HepG2 (cell line): ENCODE data around the gene MAPK10. TPM values are rescaled to one million over a fixed set of nuclear protein-coding genes. Genes with fewer than 3 reads are reported as not detected.

ENCODE experiments used
- ATAC-seq: fragments of 200-7000 bp; cut with Tn5 transposase; 3 replicates; pipeline ENCODE4 v1.9.1; 2020; ENCODE audit warnings: mild to moderate bottlenecking, moderate library complexity
- BruUV-seq: library from RNA; stranded (reverse); fragments of 400-500 nt; replicated peaks from 2 replicates; lab custom pipeline; 2021; lab: Mats Ljungman, UMichigan
- CTCF ChIA-PET: fragments of 300-600 bp; formaldehyde crosslinking; extraction: SDS; loops from one replicate; lab custom pipeline; 2021; ENCODE audit warnings: low total read pairs, inconsistent platforms, low intra/inter-chr PET ratio; lab: Yijun Ruan, JAX
- POLR2A ChIA-PET: fragments of 350-600 bp; sonication (Branson Sonifier 250); formaldehyde crosslinking; loops from one replicate; lab custom pipeline; 2020; ENCODE audit warnings: antibody characterized with exemption, inconsistent platforms; lab: Yijun Ruan, JAX
- DNase-seq: peaks from one replicate; pipeline ENCODE4 v3.0.0-alpha.2; 2015; ENCODE audit warnings: low spot score
- FAIRE-seq: peaks from 3 replicates; lab custom pipeline; 2011; peaks lifted over from hg19 to GRCh38; lab: Jason Lieb, UNC
- H2AFZ ChIP-seq: one replicate; pipeline ENCODE4 v1.6.1; 2011; ENCODE audit warnings: low read length, inconsistent platforms
- H3K27ac ChIP-seq: fragments of 300-600 bp; 3 replicates; pipeline ENCODE4 v1.8.0; 2011; ENCODE audit warnings: mixed run types, mild to moderate bottlenecking, mixed read lengths, low read length, inconsistent platforms; ENCODE audit not compliant: insufficient read depth; ENCODE audit errors: extremely low read length
- H3K27me3 ChIP-seq, 2 experiments: fragments of 200-600 bp in 1 of 2; 2 replicates in 1 of 2; 3 replicates in 1 of 2; pipeline versions ENCODE4 v1.6.0 to v1.8.0; 2011; ENCODE audit warnings: low read length in 2 of 2, mild to moderate bottlenecking in 2 of 2, moderate library complexity in 2 of 2, inconsistent platforms in 1 of 2; ENCODE audit not compliant: insufficient read depth in 2 of 2, control insufficient read depth in 1 of 2
- H3K36me3 ChIP-seq, 2 experiments: fragments of 200-600 bp in 1 of 2; replicated peaks in 1 of 2; 2 replicates in 1 of 2; 3 replicates in 1 of 2; pipeline versions ENCODE4 v1.5.1 to v1.8.0; 2011; ENCODE audit warnings: low read length in 2 of 2, inconsistent platforms in 1 of 2; ENCODE audit not compliant: insufficient read depth in 2 of 2, control insufficient read depth in 1 of 2
- H3K4me1 ChIP-seq: 2 replicates; pipeline ENCODE4 v1.5.1; 2012; ENCODE audit warnings: low read length, inconsistent platforms; ENCODE audit not compliant: insufficient read depth
- H3K4me2 ChIP-seq: 2 replicates; pipeline ENCODE4 v1.6.0; 2011; ENCODE audit warnings: low read depth, low read length, inconsistent platforms
- H3K4me3 ChIP-seq, 3 experiments: fragments of 200-600 bp in 1 of 3; sonication (generic), shearing (Covaris generic) in 1 of 3; replicated peaks in 1 of 3; 2 replicates each; pipeline ENCODE4 v1.5.1; 2011 to 2016; ENCODE audit warnings: low read length in 3 of 3, inconsistent platforms in 2 of 3, low read depth in 2 of 3, mild to moderate bottlenecking in 2 of 3, control low read depth in 1 of 3, mixed read lengths in 1 of 3; ENCODE audit not compliant: insufficient read depth in 1 of 3
- H3K79me2 ChIP-seq: one replicate; pipeline ENCODE4 v1.6.1; 2011; ENCODE audit warnings: low read length, inconsistent platforms; ENCODE audit not compliant: insufficient read depth
- H3K9ac ChIP-seq: 2 replicates; pipeline ENCODE4 v1.6.0; 2011; ENCODE audit warnings: mild to moderate bottlenecking, low read depth, low read length, inconsistent platforms; ENCODE audit not compliant: insufficient read depth
- H3K9me3 ChIP-seq: 2 replicates; pipeline ENCODE4 v1.5.1; 2012; ENCODE audit warnings: mild to moderate bottlenecking, low read length
- H4K20me1 ChIP-seq: 2 replicates; pipeline ENCODE4 v1.6.0; 2011; ENCODE audit warnings: inconsistent platforms, mild to moderate bottlenecking, low read length, moderate library complexity; ENCODE audit not compliant: insufficient read depth
- AGO1 ChIP-seq: fragments of 200-400 bp; formaldehyde crosslinking; IDR thresholded peaks from 2 replicates; pipeline ENCODE4 v1.6.1; 2017; ENCODE audit warnings: mild to moderate bottlenecking, low read depth, low read length, moderate library complexity; ENCODE audit not compliant: poor library complexity, severe bottlenecking
- AHDC1 ChIP-seq: sonication (generic); formaldehyde crosslinking; IDR thresholded peaks from 2 replicates; pipeline ENCODE4 v1.5.1; 2020; ENCODE audit warnings: mild to moderate bottlenecking, missing genetic modification reagents, borderline replicate concordance
- EP300 ChIP-seq, 3 experiments: sonication (generic) in 1 of 3; formaldehyde crosslinking in 1 of 3; IDR thresholded peaks; 2 replicates each; pipeline versions ENCODE4 v1.5.1 to v1.6.1; 2011 to 2020; ENCODE audit warnings: low read depth in 2 of 3, low read length in 2 of 3, borderline replicate concordance in 1 of 3, improper control_type of control experiment in 1 of 3, mild to moderate bottlenecking in 1 of 3, missing genetic modification reagents in 1 of 3, moderate library complexity in 1 of 3
- HNF4G ChIP-seq, 2 experiments: sonication (generic) in 1 of 2; formaldehyde crosslinking in 1 of 2; IDR thresholded peaks; 2 replicates each; pipeline versions ENCODE4 v1.4.0 to v1.6.1; 2011 to 2020; ENCODE audit warnings: borderline replicate concordance in 2 of 2, low read depth in 2 of 2, mild to moderate bottlenecking in 2 of 2, low read length in 1 of 2, missing genetic modification reagents in 1 of 2, moderate library complexity in 1 of 2
- JUNB ChIP-seq: sonication (generic); formaldehyde crosslinking; IDR thresholded peaks from 2 replicates; pipeline ENCODE4 v1.8.0; 2022; ENCODE audit warnings: missing genetic modification reagents, mild to moderate bottlenecking, borderline replicate concordance
- MIXL1 ChIP-seq: IDR thresholded peaks from 2 replicates; pipeline ENCODE4 v1.6.1; 2016
- MNT ChIP-seq: fragments of 450-650 bp; IDR thresholded peaks from 2 replicates; pipeline ENCODE4 v1.6.1; 2016
- SAFB2 ChIP-seq: sonication (generic); formaldehyde crosslinking; IDR thresholded peaks from 2 replicates; pipeline ENCODE4 v1.5.1; 2020; ENCODE audit warnings: missing genetic modification reagents, low read depth, mild to moderate bottlenecking, borderline replicate concordance
- SATB2 ChIP-seq: sonication (generic); formaldehyde crosslinking; IDR thresholded peaks from 2 replicates; pipeline ENCODE4 v1.5.0; 2020; ENCODE audit warnings: missing genetic modification reagents
- ZNF792 ChIP-seq: IDR thresholded peaks from 2 replicates; pipeline ENCODE4 v1.6.1; 2016
- WGBS: methylation state at CpG from one replicate; pipeline ENCODE4 v1.1.6; 2017; ENCODE audit warnings: low lambda C conversion rate; 5-methylcytosine and 5-hydroxymethylcytosine counted together
- in situ Hi-C: cut with HindIII; loops from 2 replicates; pipeline ENCODE4 v1.10.0; 2017; ENCODE audit warnings: low pct_unique_long_range_greater_than_20kb; ENCODE audit not compliant: extremely low pct_ligation_motif_present
- intact Hi-C: fragments of 100-400 bp; cut with micrococcal nuclease; formaldehyde crosslinking; loops from one replicate; pipeline ENCODE4 v1.10.0; 2022; ENCODE audit not compliant: unreplicated experiment
- polyA plus RNA-seq, 8 experiments: library from polyadenylated mRNA; depleted of rRNA in 3 of 8; stranded (reverse) in 7 of 8; unstranded in 1 of 8; fragments of >200 nt; fragmentation: Illumina TruSeq in 4 of 8; extraction: Trizol in 4 of 8; gene quantifications; 2 replicates each; pipeline versions ENCODE4 v1.2.1 to v1.2.3, GENCODE V29; 2011 to 2016; ENCODE audit warnings: low read depth in 4 of 8, missing spikeins in 1 of 8, mixed read lengths in 1 of 8; ENCODE audit not compliant: insufficient read depth in 1 of 8
- total RNA-seq, 5 experiments: library from RNA; depleted of rRNA; stranded (reverse); fragments of >200 nt; fragmentation: Illumina TruSeq; extraction: Trizol; gene quantifications; 2 replicates each; pipeline ENCODE4 v1.2.3, GENCODE V29; 2016; ENCODE audit warnings: low read depth in 1 of 5

MAPK10 gene
- total and polyA plus RNA-seq, 2 of the 13 experiments (the other 11 are each of a cell fraction or from before 2014, with no cell fraction given), result not detected

DNA sequence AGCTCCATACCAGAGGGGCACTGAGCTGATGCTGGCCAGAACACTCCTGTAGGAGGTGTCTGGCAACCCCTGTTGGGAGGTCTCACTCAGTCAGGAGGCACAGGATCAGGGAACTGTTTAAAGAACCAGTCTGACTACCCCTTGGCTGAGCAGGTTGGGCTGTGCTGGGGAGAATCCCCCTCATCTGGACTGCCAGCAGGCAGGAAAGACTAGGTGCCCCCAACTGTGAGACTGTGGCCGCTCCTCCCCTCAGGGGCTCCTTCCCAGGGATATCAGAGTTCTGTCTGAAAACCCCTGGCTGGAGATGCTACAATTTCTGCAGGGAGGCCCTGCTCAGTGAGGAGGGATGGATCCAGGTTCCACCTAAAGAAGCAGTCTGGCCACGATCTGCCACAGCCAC lies 245.3 kb downstream of the MAPK10 start:
- Histone ChIP-seq H3K9me3 (no peaks in the 10 kb centered on the region), H3K4me2 (no peak overlapping the region), H3K27me3 (no peaks in the 10 kb centered on the region), H3K27ac (no peak overlapping the region), H3K79me2 (no peaks in the 10 kb centered on the region), H2AFZ (no peak overlapping the region), H3K9ac (no peak overlapping the region), H3K4me3 (no peak overlapping the region), H3K4me1 (no peaks in the 10 kb centered on the region), H3K36me3 (no peaks in the 10 kb centered on the region), H4K20me1 (no peaks in the 10 kb centered on the region)
- TF ChIP-seq JUNB (CRISPR knock-in tag) (no peak), SAFB2 (CRISPR knock-in tag) (no peak), SATB2 (CRISPR knock-in tag) (no peak)
- POLR2A ChIA-PET, result no interaction called here
- no CpG with 5 or more reads among the region's 2 CpGs for WGBS
- DNase-seq, result no peak
- BruUV-seq, result no TSS peak
- ATAC-seq, result no peak
- CTCF ChIA-PET, result no interaction called here
- intact Hi-C loops, result no loop called here
- FAIRE-seq, result no peak
- in situ Hi-C loops, result no loop called here

DNA sequence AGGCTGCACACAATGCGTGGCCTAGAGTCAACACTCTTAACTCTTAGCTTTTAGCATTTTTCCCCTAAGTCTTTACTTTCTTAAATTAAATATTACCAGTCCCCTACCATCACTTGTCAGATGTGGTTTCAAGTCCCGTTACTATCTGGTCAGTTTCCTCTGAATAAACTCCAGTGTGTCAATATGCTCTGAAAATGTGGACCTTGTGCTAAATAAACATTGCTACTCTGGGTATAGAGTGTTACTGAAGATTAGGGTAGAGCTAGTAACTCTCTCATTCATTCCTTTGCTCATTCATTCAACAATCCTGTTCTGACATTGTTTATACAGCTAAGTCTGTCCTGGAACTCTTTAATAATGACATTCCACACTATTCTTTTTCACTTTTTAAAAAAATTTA lies 251.0 kb downstream of the MAPK10 start:
- no peak overlapping the region for H3K27ac ChIP-seq
- peak; percentile 100 for ATAC-seq
- H3K36me3 ChIP-seq, result no peaks in the 10 kb centered on the region
- no peak overlapping the region for H3K9ac ChIP-seq
- POLR2A ChIA-PET, result no interaction called here
- CTCF ChIA-PET, result no interaction called here
- BruUV-seq, result no TSS peak
- H3K4me2 ChIP-seq, result no peak overlapping the region
- no peak overlapping the region for H2AFZ ChIP-seq
- intact Hi-C loops (no loop called here), in situ Hi-C loops (no loop called here)
- peak; percentile 4 for FAIRE-seq
- H3K27me3 ChIP-seq, result no peaks in the 10 kb centered on the region; a peak in 1 of 5 replicates
- 0% methylated on average over 2 of the region's 2 CpGs for WGBS
- H3K4me1 ChIP-seq, result peaks cover 15% of the 10 kb centered on the region
- H3K9me3 ChIP-seq, result no peaks in the 10 kb centered on the region
- H3K79me2 ChIP-seq, result no peaks in the 10 kb centered on the region
- H4K20me1 ChIP-seq, result no peaks in the 10 kb centered on the region
- DNase-seq, result peak; percentile 65
- H3K4me3 ChIP-seq, result no peak overlapping the region
- 0 out of 2 replicates have a peak, but pooled peaks have one; percentile 27 for TF ChIP-seq MIXL1 (CRISPR knock-in tag)
- TF ChIP-seq HNF4G (IDR thresholded peaks at IDR 0.05; ENCODE audit: borderline replicate concordance, low read depth, low read length), result peak; percentile 13; the same call in 1 of the 2 replicates
- TF ChIP-seq HNF4G (CRISPR knock-in tag; IDR thresholded peaks at IDR 0.05; ENCODE audit: borderline replicate concordance, low read depth), result no peak
- peak in 1 of 2 experiments; percentile 54; a peak in 1 of 4 replicates for TF ChIP-seq EP300 (IDR thresholded peaks at IDR 0.05; ENCODE audit: low read depth in 2 of 2, low read length in 2 of 2)
- TF ChIP-seq EP300 (CRISPR knock-in tag; IDR thresholded peaks at IDR 0.05; ENCODE audit: borderline replicate concordance), result no peak
- 0 out of 2 replicates have a peak, but pooled peaks have one; percentile 51 for TF ChIP-seq ZNF792
- no peak for TF ChIP-seq MNT
- TF ChIP-seq AHDC1 (CRISPR knock-in tag), result peak; percentile 67; the same call in 1 of the 2 replicates
- no peak for TF ChIP-seq AGO1
